BJ (cell line): ENCODE data around the gene MOK. TPM values are rescaled to one million over a fixed set of nuclear protein-coding genes. Genes with fewer than 3 reads are reported as not detected.

ENCODE experiments used
- CTCF ChIA-PET: fragments of 350-600 bp; formaldehyde crosslinking; extraction: SDS; loops from one replicate; lab custom pipeline; 2021; ENCODE audit warnings: antibody characterized with exemption, inconsistent platforms; lab: Yijun Ruan, JAX
- POLR2A ChIA-PET: fragments of 300-600 bp; sonication (Branson Sonifier 250); formaldehyde crosslinking; extraction: SDS; loops from one replicate; lab custom pipeline; 2021; ENCODE audit warnings: antibody characterized with exemption; lab: Charles Lee
- DNase-seq: peaks from one replicate; pipeline ENCODE4 v3.0.0-alpha.2; 2011; ENCODE audit warnings: low read depth
- H3K27me3 ChIP-seq: 2 replicates; pipeline ENCODE4 v1.6.0; 2011; ENCODE audit warnings: low read length; ENCODE audit not compliant: control insufficient read depth, insufficient read depth
- H3K36me3 ChIP-seq: 2 replicates; pipeline ENCODE4 v1.5.1; 2011; ENCODE audit warnings: low read length; ENCODE audit not compliant: control insufficient read depth, insufficient read depth
- H3K4me3 ChIP-seq: 2 replicates; pipeline ENCODE4 v1.5.1; 2011; ENCODE audit warnings: low read depth, mild to moderate bottlenecking, control low read depth, low read length
- CTCF ChIP-seq: IDR thresholded peaks from 2 replicates; pipeline ENCODE4 v1.5.1; 2011; ENCODE audit warnings: low read depth, mild to moderate bottlenecking, control low read depth, inconsistent platforms, low read length, moderate library complexity; ENCODE audit not compliant: insufficient read depth
- polyA plus RNA-seq: library from polyadenylated mRNA; depleted of rRNA; stranded (reverse); fragments of >200 nt; gene quantifications from 2 replicates; pipeline ENCODE4 v1.2.3, GENCODE V29; 2011

The MOK gene
- polyA plus RNA-seq, 1 experiment = 26.0 TPM

DNA sequence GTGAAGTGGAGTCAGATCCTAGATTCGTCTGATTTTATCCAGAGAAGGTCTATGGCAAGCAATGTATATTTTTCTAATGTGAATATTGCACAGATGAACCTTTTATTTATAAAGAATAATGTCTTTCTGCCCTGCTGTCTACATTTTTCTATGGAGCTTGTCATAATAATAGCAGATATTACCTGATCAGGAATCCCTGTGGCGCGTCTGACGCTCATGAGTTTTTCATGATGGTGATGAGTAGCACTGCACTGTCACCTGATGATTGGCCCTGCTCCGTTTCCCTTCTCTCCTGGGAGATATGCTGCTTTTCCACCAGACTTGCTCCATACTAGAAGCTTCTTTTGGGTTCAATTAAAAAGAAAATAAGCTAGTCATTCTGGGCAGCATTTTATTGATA is 37.3 kb upstream of the MOK start:
- TF ChIP-seq CTCF = no peak
- H3K4me3 ChIP-seq = no peak overlapping the region
- POLR2A ChIA-PET = no interaction called here
- no peak for DNase-seq
- CTCF ChIA-PET = interaction anchor here (0.6 kb wide), 1 partner anchor 83 kb away, joined by 3 read pairs; no protein-coding TSS in a partner anchor
- no peaks in the 10 kb centered on the region for H3K27me3 ChIP-seq
- H3K36me3 ChIP-seq = peaks cover 26% of the 10 kb centered on the region

- POLR2A ChIA-PET = no interaction called here
- DNase-seq = no peak
- Histone ChIP-seq H3K4me3 (no peak overlapping the region), H3K27me3 (no peaks in the 10 kb centered on the region), H3K36me3 (peaks cover 24% of the 10 kb centered on the region)
- CTCF ChIA-PET = interaction anchor here (0.6 kb wide), 1 partner anchor 84 kb away, joined by 3 read pairs; no protein-coding TSS in a partner anchor
- TF ChIP-seq CTCF = no peak
These were observed 36.6 kb upstream of the MOK start for GRCh38 chr14:102341566-102341965.

DNA sequence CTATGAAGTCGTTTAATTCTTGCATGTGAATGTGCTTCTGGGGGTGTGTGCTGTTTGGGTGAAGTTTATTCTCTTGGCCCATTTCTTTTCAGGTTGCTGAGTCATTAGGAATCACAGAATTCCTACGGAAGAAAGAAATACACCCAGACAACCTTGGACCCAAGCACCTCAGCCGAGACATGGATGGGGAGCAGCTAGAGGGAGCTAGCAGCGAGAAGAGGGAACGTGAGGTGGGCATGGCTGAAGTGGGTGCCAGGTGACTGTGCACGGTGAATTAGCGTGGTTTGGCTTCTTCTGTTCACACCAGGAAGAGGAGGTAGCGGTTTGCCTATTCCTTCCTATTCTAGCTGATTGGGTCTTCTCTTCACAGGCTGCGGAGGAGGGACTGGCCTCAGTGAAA is 33.8 kb upstream of the MOK start:
- peaks cover 17% of the 10 kb centered on the region for H3K36me3 ChIP-seq
- CTCF ChIA-PET = interaction anchor here (1.5 kb wide), 1 partner anchor 11 kb away, joined by 6 read pairs; no protein-coding TSS in a partner anchor
- H3K4me3 ChIP-seq = no peak overlapping the region
- DNase-seq = no peak
- TF ChIP-seq CTCF = no peak
- POLR2A ChIA-PET = no interaction called here
- H3K27me3 ChIP-seq = no peaks in the 10 kb centered on the region

DNA sequence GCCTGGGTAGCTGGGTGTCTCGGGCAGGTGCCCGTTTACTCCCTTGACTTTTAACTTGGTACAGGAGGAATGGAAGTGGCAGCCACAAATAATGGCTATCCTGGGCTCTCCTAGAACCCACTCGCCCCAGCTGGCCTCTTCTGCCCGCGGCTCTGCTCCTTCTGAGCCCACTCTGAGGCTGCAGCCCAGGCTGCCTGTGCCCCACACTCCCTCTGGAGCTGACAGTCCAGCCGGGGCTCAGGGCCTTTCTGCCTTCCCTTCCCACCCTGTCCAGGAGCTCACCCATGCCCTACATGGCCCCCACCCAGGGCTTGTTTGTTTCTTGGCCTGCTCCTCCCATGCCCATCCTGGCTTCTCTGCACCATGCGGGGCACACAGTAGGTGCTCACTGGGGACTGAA is 30.2 kb upstream of the MOK start:
- POLR2A ChIA-PET = no interaction called here
- TF ChIP-seq CTCF = no peak
- no peaks in the 10 kb centered on the region for H3K27me3 ChIP-seq
- DNase-seq = no peak
- no peak overlapping the region for H3K4me3 ChIP-seq
- peaks cover 18% of the 10 kb centered on the region for H3K36me3 ChIP-seq
- CTCF ChIA-PET = no interaction called here

DNA sequence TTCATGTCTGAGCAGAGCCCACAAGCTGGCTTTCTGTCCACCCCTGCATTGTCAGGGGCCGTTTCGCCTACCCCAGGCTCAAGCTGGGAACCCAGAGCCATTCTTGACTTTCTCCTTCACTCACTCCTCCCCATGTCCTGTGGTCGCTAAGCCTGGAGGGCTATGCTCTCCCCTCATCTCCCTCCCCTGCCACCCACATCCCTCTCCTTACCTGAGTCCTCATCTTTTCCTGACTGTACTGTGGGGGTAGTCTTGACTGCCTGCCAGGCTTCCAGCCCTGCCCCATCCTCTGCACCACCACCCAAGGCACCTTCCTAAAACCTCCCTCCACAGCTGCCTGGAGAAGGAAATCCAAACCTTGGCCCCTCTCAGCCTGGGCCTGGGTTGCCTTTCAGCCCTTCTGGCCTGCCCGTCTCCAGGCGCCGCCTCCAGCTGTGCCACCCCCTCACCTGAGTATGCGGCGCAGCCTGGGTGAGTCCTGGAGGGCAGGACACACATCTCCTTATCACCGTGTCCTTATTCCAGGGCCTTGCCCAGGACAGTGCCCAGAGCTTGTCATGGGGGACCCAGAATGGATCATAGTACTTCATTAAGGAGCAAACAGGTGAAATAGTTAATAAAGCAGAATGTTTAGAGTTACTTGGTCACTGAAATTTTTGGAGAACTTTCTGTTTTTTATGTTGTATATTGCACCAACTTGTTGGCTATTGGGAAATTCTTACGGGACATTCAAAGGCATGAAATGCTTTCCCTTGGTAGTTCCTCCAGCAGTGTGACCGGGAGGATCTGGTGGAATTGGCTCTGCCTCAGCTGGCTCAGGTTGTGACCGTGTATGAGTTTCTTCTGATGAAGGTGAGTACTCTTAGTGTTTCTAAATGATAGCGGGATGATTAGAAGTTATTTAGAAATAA is 29.1 kb upstream of the MOK start:
- POLR2A ChIA-PET = no interaction called here
- no peak for TF ChIP-seq CTCF
- no peaks in the 10 kb centered on the region for H3K27me3 ChIP-seq

More for the DNA sequence above, 29.1 kb upstream of the MOK start:
- H3K4me3 ChIP-seq = no peak overlapping the region
- DNase-seq = no peak
- H3K36me3 ChIP-seq = peaks cover 16% of the 10 kb centered on the region
- CTCF ChIA-PET = interaction anchor here (0.7 to 1.4 kb wide), 2 partner anchors 10 to 39 kb away, joined by 3 read pairs; no protein-coding TSS in a partner anchor
